ENCODE measurements around the gene OGFRL1.
"Not testable (repeated sequence)": the region's sequence is repeated elsewhere in the genome, so short reads cannot be mapped to it uniquely, and the experiment has no call there.

Gene OGFRL1

GRCh38 chr6:71288228-71289038 is at the start of gene OGFRL1:
Gene OGFRL1 (plus strand): TSS chr6:71288811. CDS start chr6:71288937, 126 bp downstream.
- peak; percentile 69 for DNase-seq (ENCODE audit: low spot score)

GRCh38 chr6:71239694-71240093 is 48.9 kb upstream of the OGFRL1 start:
- no peak for DNase-seq (ENCODE audit: low spot score)

GRCh38 chr6:71245265-71246049 is 43.2 kb upstream of the OGFRL1 start:
- no peak for DNase-seq (ENCODE audit: low spot score)

- no peak for DNase-seq (ENCODE audit: low spot score)
These were observed 42.0 kb upstream of the OGFRL1 start for GRCh38 chr6:71246596-71246995.

- DNase-seq (ENCODE audit: low spot score), result peak; percentile 59
These were observed 40.3 kb upstream of the OGFRL1 start for GRCh38 chr6:71248306-71248765.

- DNase-seq (ENCODE audit: low spot score), result no peak
These were observed 39.6 kb upstream of the OGFRL1 start for GRCh38 chr6:71248878-71249544.

GRCh38 chr6:71250099-71250602 is 38.5 kb upstream of the OGFRL1 start:
- DNase-seq (ENCODE audit: low spot score), result peak; percentile 61

- no peak for DNase-seq (ENCODE audit: low spot score)
These were observed 36.2 kb upstream of the OGFRL1 start for GRCh38 chr6:71252410-71252809.

GRCh38 chr6:71252960-71253359 is 35.7 kb upstream of the OGFRL1 start:
- DNase-seq (ENCODE audit: low spot score), result no peak

GRCh38 chr6:71254323-71254722 is 34.3 kb upstream of the OGFRL1 start:
- DNase-seq (ENCODE audit: low spot score), result no peak

- DNase-seq (ENCODE audit: low spot score), result no peak
These were observed 30.3 kb upstream of the OGFRL1 start for GRCh38 chr6:71258078-71258866.

GRCh38 chr6:71259888-71260604 is 28.6 kb upstream of the OGFRL1 start:
- DNase-seq (ENCODE audit: low spot score), result no peak

GRCh38 chr6:71262914-71263313 is 25.7 kb upstream of the OGFRL1 start:
- no peak for DNase-seq (ENCODE audit: low spot score)

- DNase-seq (ENCODE audit: low spot score), result not testable (repeated sequence)
These were observed 22.2 kb upstream of the OGFRL1 start for GRCh38 chr6:71266392-71266791.

GRCh38 chr6:71268735-71269437 is 19.7 kb upstream of the OGFRL1 start:
- DNase-seq (ENCODE audit: low spot score), result no peak

- no peak for DNase-seq (ENCODE audit: low spot score)
These were observed 10.5 kb upstream of the OGFRL1 start for GRCh38 chr6:71277926-71278600.

GRCh38 chr6:71279321-71279720 is 9.3 kb upstream of the OGFRL1 start:
- no peak for DNase-seq (ENCODE audit: low spot score)

- DNase-seq (ENCODE audit: low spot score), result no peak
These were observed 8.9 kb upstream of the OGFRL1 start for GRCh38 chr6:71279740-71280139.

- no peak for DNase-seq (ENCODE audit: low spot score)
These were observed 7.9 kb upstream of the OGFRL1 start for GRCh38 chr6:71280701-71281100.

GRCh38 chr6:71284785-71285184 is 3.8 kb upstream of the OGFRL1 start:
- no peak for DNase-seq (ENCODE audit: low spot score)

All from globus pallidus (tissue), 1 donor.